ENCODE results near the gene SLC35F2. TPM values are rescaled to one million over a fixed set of nuclear protein-coding genes. Genes with fewer than 3 reads are reported as not detected.

Gene SLC35F2
- total and polyA plus RNA-seq, 2 donors (not counting 1 experiment from before 2014, with no cell fraction given): 2.8 to 7.4 TPM

DNA sequence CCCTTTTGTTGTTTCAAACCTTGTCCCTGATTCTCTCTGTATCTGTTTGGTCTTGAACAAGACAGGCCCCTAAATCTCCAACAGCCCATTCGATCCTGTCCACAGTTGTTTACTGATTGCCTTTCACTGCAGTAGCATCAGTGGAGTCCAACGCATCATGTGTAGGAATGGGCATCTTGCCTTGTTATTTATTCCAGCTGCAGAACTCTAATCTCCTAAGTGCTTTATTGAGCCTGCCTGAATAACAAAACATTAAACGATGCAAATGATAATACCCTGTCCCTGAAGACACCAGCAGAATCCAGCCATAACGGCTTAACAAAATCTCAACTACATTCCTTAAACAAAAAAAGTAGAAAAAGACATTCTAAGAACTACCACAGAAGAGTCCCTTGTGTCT is 50.1 kb downstream of the SLC35F2 start:
- no peak for TF ChIP-seq EZH2 (IDR thresholded peaks at IDR 0.05; ENCODE audit: low read length, missing control alignments)
- TF ChIP-seq, protein P1, sequence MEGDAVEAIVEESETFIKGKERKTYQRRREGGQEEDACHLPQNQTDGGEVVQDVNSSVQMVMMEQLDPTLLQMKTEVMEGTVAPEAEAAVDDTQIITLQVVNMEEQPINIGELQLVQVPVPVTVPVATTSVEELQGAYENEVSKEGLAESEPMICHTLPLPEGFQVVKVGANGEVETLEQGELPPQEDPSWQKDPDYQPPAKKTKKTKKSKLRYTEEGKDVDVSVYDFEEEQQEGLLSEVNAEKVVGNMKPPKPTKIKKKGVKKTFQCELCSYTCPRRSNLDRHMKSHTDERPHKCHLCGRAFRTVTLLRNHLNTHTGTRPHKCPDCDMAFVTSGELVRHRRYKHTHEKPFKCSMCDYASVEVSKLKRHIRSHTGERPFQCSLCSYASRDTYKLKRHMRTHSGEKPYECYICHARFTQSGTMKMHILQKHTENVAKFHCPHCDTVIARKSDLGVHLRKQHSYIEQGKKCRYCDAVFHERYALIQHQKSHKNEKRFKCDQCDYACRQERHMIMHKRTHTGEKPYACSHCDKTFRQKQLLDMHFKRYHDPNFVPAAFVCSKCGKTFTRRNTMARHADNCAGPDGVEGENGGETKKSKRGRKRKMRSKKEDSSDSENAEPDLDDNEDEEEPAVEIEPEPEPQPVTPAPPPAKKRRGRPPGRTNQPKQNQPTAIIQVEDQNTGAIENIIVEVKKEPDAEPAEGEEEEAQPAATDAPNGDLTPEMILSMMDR (conservative IDR thresholded peaks at IDR 0.05 in 1 of 2, IDR thresholded peaks at IDR 0.05 in 1 of 2; ENCODE audit: low read depth in 1 of 2, low read length in 2 of 2): no peak
- no peak overlapping the region for H2AFZ ChIP-seq (ENCODE audit: low read length)
- H4K20me1 ChIP-seq (ENCODE audit: control insufficient read depth, extremely low read depth, insufficient read depth, low read length): no peaks in the 10 kb centered on the region
- no peaks in the 10 kb centered on the region for H3K4me1 ChIP-seq (ENCODE audit: control insufficient read depth, extremely low read depth, insufficient read depth, low read length)
- DNase-seq (ENCODE audit: low read depth in 2 of 2): no peak
- H3K27ac ChIP-seq (ENCODE audit: insufficient read depth, low read length): no peak overlapping the region
- H3K36me3 ChIP-seq (ENCODE audit: control insufficient read depth, insufficient read depth, low read length): no peaks in the 10 kb centered on the region
- H3K9ac ChIP-seq (ENCODE audit: insufficient read depth, low read length): no peak overlapping the region
- H3K79me2 ChIP-seq (ENCODE audit: control insufficient read depth, insufficient read depth, low read length): no peaks in the 10 kb centered on the region
- no peaks in the 10 kb centered on the region for H3K27me3 ChIP-seq (ENCODE audit: control insufficient read depth, insufficient read depth, low read length)
- no peak overlapping the region for H3K4me2 ChIP-seq (ENCODE audit: extremely low read depth, insufficient read depth, low read length)
- H3K9me3 ChIP-seq (ENCODE audit: control insufficient read depth, insufficient read depth, low read depth, low read length): no peaks in the 10 kb centered on the region
- H3K4me3 ChIP-seq (replicated peaks in 1 of 4; ENCODE audit: control extremely low read depth in 1 of 4, insufficient read depth in 1 of 4, low read depth in 3 of 4, low read length in 4 of 4): no peak overlapping the region

DNA sequence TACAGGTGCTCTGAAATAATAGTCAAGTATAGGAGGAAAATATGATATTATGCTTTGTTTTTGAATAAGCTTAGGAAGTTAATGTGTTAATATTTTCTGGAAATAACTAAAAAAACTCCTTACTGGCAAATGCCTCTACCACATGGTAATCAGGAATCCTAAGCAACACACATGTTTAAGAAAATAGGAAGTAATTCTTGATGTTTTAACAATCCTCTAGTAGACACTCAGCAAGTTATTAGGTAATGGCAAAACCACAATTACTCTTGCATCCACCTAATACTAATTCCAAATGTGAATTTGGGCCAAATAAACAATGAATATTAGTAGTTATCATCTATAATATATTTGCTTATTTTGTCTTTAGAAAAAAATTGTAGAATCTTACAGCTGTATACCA is 53.6 kb downstream of the SLC35F2 start:
- H3K4me1 ChIP-seq (ENCODE audit: control insufficient read depth, extremely low read depth, insufficient read depth, low read length): no peaks in the 10 kb centered on the region
- no peak overlapping the region for H3K27ac ChIP-seq (ENCODE audit: insufficient read depth, low read length)
- H3K27me3 ChIP-seq (ENCODE audit: control insufficient read depth, insufficient read depth, low read length): no peaks in the 10 kb centered on the region
- H3K9ac ChIP-seq (ENCODE audit: insufficient read depth, low read length): no peak overlapping the region
- TF ChIP-seq, protein P1 (conservative IDR thresholded peaks at IDR 0.05 in 1 of 2, IDR thresholded peaks at IDR 0.05 in 1 of 2; ENCODE audit: low read depth in 1 of 2, low read length in 2 of 2): no peak
- TF ChIP-seq EZH2 (IDR thresholded peaks at IDR 0.05; ENCODE audit: low read length, missing control alignments): no peak
- no peaks in the 10 kb centered on the region for H3K36me3 ChIP-seq (ENCODE audit: control insufficient read depth, insufficient read depth, low read length)
- H3K9me3 ChIP-seq (ENCODE audit: control insufficient read depth, insufficient read depth, low read depth, low read length): no peaks in the 10 kb centered on the region
- H3K79me2 ChIP-seq (ENCODE audit: control insufficient read depth, insufficient read depth, low read length): no peaks in the 10 kb centered on the region
- H3K4me3 ChIP-seq (replicated peaks in 1 of 4; ENCODE audit: control extremely low read depth in 1 of 4, insufficient read depth in 1 of 4, low read depth in 3 of 4, low read length in 4 of 4): no peak overlapping the region
- H2AFZ ChIP-seq (ENCODE audit: low read length): no peak overlapping the region
- DNase-seq (ENCODE audit: low read depth in 2 of 2): no peak
- no peak overlapping the region for H3K4me2 ChIP-seq (ENCODE audit: extremely low read depth, insufficient read depth, low read length)
- H4K20me1 ChIP-seq (ENCODE audit: control insufficient read depth, extremely low read depth, insufficient read depth, low read length): no peaks in the 10 kb centered on the region

DNA sequence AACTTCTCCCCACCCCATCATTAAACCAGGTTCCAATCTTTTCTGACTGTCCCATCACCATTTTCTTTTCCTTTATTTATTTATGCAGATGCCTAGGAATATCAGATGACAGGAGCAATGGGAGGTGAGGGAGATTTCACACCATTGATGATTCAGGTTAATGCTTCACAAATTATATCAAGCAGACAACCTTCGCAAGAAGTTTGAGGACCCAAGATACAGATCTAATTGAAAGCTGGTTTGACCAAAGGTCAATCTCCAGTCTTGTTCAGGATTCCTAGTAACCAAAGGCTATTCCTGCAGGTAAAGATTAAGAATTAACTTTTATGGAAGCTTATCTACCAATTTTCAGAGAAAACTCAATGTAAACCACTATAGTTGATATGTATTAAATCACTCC is 54.4 kb downstream of the SLC35F2 start:
- H3K27me3 ChIP-seq (ENCODE audit: control insufficient read depth, insufficient read depth, low read length): no peaks in the 10 kb centered on the region
- no peaks in the 10 kb centered on the region for H3K79me2 ChIP-seq (ENCODE audit: control insufficient read depth, insufficient read depth, low read length)
- no peak overlapping the region for H3K4me2 ChIP-seq (ENCODE audit: extremely low read depth, insufficient read depth, low read length)
- no peak for TF ChIP-seq EZH2 (IDR thresholded peaks at IDR 0.05; ENCODE audit: low read length, missing control alignments)
- H3K9ac ChIP-seq (ENCODE audit: insufficient read depth, low read length): no peak overlapping the region
- H3K36me3 ChIP-seq (ENCODE audit: control insufficient read depth, insufficient read depth, low read length): no peaks in the 10 kb centered on the region
- H3K4me1 ChIP-seq (ENCODE audit: control insufficient read depth, extremely low read depth, insufficient read depth, low read length): no peaks in the 10 kb centered on the region
- no peaks in the 10 kb centered on the region for H3K9me3 ChIP-seq (ENCODE audit: control insufficient read depth, insufficient read depth, low read depth, low read length)
- no peak overlapping the region for H3K4me3 ChIP-seq (replicated peaks in 1 of 4; ENCODE audit: control extremely low read depth in 1 of 4, insufficient read depth in 1 of 4, low read depth in 3 of 4, low read length in 4 of 4)
- no peak overlapping the region for H3K27ac ChIP-seq (ENCODE audit: insufficient read depth, low read length)
- no peaks in the 10 kb centered on the region for H4K20me1 ChIP-seq (ENCODE audit: control insufficient read depth, extremely low read depth, insufficient read depth, low read length)
- no peak for DNase-seq (ENCODE audit: low read depth in 2 of 2)
- H2AFZ ChIP-seq (ENCODE audit: low read length): no peak overlapping the region

All from fibroblast of lung (primary cell).